Measurements from ENCODE around the gene NPLOC4.

DNA sequence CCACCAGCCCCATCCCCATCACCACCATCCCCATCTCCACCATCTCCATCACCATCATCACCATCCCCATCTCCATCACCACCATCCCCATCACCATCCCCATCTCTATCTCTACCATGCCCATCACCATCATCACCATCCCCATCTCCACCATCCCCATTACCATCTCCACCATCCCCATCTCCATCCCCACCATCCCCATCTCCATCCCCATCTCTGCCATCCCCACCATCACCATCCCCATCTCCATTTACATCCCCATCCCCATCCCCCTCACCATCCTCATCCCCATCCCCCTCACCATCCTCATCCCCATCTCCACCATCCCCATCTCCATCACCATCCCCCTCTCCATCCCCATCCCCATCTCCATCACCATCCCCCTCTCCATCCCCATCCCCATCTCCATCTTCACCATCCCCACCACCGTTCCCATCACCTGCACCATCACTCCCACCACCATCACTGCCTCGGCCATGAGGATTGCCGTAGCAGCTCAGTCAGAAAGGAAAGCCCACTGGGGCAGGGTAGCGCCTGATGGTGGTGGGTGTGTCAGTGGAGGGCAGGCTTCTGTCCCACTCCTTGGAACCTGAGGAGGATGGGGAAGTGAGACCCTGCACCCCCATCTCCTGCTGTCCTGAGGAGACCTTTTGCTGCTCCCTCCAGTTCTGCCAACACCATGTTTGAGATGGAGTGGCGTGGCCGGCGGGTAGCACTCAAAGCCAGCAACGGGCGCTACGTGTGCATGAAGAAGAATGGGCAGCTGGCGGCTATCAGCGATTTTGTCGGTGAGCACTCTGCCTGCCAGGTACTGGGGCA lies 101.2 kb downstream of the NPLOC4 start:
- TF ChIP-seq, protein P1, sequence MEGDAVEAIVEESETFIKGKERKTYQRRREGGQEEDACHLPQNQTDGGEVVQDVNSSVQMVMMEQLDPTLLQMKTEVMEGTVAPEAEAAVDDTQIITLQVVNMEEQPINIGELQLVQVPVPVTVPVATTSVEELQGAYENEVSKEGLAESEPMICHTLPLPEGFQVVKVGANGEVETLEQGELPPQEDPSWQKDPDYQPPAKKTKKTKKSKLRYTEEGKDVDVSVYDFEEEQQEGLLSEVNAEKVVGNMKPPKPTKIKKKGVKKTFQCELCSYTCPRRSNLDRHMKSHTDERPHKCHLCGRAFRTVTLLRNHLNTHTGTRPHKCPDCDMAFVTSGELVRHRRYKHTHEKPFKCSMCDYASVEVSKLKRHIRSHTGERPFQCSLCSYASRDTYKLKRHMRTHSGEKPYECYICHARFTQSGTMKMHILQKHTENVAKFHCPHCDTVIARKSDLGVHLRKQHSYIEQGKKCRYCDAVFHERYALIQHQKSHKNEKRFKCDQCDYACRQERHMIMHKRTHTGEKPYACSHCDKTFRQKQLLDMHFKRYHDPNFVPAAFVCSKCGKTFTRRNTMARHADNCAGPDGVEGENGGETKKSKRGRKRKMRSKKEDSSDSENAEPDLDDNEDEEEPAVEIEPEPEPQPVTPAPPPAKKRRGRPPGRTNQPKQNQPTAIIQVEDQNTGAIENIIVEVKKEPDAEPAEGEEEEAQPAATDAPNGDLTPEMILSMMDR (IDR thresholded peaks at IDR 0.05; ENCODE audit: borderline replicate concordance, extremely low read depth, low read length, poor library complexity, severe bottlenecking): no peak
- TF ChIP-seq EZH2 (IDR thresholded peaks at IDR 0.05; ENCODE audit: borderline replicate concordance, low read depth, low read length, severe bottlenecking): no peak

Measured in DND-41 (cell line).